ENCODE measurements around the gene C15orf39.

- TF ChIP-seq CTCF (IDR thresholded peaks at IDR 0.05) (no peak), POLR2A (IDR thresholded peaks at IDR 0.05) (no peak)
Observed at GRCh38 chr15:75235760-75236729, 34.4 kb downstream of the C15orf39 start.

Measured in breast epithelium (tissue), 3 donors.